Measurements from ENCODE around the gene B4GALT5.
"Not testable (repeated sequence)": the region's sequence is repeated elsewhere in the genome, so short reads cannot be mapped to it uniquely, and the experiment has no call there.

The B4GALT5 gene

DNA sequence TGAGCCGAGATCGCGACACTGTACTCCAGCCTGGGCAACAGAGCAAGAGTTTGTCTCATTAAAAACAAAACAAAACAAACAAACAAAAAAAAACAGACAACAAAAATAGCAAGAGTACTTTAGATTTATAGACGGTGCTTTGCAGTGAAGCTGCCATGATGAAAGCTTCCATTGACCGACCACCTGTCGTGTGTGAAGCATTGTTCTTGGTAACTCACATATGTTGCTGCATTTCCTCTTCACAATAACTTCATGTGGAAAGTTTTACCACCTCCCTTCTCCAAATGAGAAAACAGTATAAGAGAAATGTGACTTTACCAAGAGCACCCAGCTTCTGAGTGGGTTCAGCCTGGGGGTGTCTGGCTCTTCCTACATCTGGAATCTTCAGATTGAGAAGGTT lies 89.4 kb downstream of the B4GALT5 start:
- DNase-seq: no peak

DNA sequence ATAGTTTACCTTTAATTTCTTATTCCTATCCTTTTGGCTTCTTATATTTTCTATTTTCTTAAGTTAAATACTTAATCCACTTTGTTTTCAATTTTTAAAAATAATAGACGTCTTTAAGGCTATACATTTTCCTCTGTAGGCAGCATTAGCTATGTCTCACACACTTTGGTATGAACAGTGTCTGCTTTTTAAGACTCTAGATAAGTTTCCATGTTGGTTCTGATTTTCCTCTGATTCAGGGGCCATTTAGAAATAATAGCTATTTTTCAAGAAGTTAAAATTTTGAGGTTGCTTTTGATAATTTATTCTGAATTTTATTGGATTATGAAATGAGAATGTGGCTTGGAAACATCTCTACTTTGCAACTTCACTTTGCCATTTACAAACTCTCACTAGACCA lies 91.4 kb downstream of the B4GALT5 start:
- DNase-seq: no peak

DNA sequence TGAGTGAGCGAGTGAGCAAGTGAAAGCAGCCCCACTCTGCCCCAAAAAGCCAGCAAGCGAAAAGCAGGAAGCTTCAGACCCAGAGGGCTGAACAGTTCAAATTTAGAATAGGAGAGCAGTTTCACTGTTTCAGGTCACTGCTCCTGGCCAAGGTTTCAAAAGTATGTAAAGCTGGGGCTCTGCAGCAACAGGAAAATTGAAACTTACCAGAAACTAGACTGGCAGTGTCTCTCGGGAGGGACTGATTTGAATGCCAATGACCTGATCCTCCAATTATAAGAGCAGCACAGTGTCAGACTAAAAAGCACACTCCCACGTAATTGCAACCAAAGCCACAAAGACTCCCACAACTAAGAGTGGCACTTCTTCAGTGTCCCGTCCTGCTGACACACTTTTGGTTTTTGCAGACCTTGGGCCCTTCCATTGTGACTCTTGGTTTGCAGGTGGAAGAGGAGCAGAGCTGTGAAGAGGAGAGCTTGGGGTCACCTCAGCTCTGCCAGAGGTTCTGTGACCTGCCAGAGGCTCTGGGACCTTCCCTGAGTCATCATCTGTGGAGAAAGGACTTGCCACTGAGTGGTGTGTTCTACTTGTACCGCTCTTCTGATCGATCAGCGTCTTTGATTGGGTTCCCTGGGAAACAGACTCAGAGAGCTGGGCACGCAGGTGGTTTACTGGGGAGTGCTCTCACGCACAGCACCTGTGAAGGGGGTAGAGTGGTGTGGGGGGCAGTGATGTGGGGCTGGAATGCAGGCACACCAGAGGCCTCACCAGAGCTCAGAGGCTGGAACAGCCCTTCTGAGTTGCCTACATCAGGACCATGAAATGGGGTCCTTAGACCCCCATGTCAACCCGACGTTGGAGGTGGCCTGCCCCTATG lies 93.1 kb downstream of the B4GALT5 start:
- peak; percentile 69 for DNase-seq

DNA sequence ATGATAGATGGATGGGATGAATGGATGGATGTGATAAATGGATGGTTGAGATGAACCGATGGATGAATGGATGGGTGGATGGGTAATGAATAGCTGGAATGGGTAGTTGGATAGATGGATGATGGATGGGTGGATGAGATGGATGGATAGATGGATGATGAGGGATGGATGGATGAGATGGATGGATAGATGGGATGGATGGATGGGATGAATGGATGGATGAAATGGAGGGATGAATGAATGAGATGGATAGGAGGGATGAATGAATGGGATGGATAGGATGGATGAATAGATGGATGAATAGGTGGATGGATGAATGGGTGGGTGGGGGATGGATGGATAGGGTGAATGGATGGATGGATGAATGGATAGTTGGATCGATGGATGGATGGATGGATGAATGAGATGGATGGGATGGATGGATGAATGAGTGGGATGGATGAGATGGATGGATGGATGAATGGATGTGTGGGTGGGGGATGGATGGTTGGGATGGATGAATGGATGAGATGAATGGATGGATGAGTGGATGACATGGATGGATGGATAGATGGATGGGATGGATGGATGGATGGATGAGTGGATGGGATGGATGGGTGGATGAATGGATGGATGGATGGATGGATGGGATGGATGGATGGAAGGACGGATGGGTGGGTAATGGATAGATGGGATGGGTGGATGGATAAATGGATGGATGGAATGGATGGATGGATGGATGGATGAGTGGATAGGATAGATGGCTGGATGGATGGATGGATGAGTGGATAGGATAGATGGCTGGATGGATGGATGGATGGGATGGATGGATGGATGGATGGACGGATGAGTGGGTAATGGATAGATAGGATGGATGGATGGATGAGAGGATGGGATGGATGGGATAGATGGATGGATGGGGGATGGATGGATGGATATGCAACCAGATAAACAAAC lies 94.3 kb downstream of the B4GALT5 start:
- DNase-seq: no peak

DNA sequence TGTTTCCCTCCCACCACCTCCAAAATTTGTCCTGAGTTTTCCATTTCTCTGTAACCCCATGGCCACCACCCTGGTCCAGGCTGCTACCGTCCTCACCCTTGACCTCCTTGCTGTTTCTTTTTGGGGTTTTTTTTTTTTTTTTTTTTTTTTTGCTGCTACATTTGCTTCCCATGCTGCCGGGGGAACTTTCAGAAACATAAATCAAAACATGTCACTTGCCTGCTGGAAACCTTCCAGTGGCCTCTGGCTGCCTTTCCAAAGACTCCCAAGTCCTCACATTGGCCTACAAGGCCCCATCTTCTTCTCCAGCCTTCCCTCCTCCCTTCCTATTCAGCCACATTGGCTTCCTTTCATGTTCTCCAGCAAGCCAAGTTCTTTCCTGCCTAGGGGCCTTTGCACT lies 95.4 kb downstream of the B4GALT5 start:
- no peak for DNase-seq

DNA sequence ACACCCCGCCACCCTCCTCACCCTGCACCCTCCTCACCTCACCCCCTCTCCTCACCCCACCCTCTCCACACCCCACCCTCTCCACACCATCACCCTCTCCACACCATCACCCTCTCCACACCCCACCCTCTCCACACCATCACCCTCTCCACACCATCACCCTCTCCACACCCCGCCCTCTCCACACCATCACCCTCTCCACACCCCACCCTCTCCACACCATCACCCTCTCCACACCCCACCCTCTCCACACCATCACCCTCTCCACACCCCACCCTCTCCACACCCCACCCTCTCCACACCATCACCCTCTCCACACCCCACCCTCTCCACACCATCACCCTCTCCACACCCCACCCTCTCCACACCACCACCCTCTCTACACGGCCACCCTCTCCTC lies 96.3 kb downstream of the B4GALT5 start:
- not testable (repeated sequence) for DNase-seq

DNA sequence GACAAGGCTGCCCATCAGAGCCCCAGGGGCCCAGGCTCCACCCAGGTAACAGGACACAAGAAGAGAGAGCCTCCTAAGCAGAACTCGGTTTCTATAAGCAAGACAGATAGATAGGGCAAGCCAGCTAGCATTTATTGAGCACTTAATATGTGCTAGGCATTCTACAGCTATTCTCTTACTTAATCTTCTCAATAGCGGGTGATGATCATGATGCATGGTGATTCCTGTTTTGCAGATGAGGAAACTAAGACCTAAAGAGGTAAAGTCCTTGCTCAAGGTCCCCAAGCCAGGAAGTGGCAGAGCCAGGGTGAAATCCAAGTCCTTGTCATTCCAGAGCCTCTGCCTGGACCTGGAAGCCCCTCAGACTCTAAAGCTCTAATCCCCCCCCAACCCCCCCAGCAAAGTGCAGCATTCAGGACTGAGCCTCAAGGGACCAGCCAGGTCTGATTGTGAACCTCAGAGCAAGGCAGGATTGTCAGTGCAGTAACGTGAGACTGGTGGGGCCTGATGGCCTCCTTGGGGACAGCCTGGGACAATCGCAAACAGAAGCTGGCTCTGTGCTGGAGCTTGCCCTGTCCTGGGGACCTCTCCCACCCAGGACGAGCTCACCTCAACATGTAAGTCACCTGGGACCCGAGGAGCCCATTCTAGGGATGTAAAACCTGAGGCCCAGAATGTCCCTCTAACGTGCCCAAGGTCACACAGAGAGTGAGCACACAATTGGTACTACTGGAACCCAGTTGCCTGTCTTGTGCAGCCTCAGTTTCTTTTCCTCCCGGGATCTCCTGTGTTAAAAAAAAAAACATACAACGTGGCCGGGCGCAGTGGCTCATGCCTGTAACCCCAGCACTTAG lies 97.3 kb downstream of the B4GALT5 start:
- no peak for DNase-seq

DNA sequence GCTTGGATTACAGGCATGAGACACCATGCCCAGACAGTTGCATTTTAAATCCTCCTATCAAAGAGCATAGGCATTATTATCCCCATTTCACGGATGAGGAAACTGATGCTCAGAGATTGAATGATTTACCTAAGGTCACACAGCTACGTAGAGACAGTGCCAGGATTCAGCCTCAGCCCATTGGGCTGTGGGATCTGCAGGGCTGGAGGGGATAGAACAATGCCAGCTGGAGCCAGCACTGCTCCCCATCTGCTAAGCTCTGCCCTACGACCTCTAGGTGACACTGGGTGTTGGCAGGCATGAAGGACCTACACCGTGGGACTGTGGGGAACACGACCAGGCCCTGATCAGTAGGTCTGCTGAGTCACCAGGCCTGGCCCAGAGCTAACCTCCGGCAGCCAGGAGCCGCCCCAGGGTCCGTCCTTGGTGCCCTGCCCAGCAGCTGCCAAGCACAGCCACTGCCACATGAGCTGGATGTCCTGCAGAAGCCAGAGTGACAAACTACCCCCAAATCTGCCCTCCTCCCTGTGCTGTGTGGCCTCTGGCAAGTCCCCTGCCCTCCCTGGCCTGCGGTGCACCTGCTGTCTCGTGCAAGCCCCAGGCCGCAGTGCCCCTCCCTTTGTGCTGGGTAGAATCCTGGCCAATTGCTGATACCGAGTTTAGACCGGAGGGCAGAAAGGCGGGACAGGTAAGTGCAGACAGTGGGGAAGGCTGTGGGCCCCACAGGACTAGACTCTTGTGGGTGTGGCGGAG lies 98.1 kb downstream of the B4GALT5 start:
- DNase-seq: no peak

DNA sequence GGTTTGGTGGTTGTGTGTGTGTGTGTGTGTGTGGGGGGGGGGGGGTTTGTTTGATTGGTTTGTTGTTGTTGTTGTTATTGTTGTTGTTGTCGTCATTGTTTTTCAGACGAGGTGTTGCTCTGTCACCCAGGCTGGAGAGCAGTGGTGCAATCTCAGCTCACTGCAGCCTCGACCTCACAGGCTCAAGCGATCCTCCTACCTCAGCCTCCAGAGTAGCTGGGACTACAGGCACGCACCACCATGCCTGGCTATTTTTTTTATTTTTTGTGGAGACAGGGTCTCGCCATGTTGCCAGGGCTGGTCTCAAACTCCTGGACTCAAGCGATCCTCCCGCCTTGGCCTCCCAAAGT lies 98.7 kb downstream of the B4GALT5 start:
- not testable (repeated sequence) for DNase-seq

DNA sequence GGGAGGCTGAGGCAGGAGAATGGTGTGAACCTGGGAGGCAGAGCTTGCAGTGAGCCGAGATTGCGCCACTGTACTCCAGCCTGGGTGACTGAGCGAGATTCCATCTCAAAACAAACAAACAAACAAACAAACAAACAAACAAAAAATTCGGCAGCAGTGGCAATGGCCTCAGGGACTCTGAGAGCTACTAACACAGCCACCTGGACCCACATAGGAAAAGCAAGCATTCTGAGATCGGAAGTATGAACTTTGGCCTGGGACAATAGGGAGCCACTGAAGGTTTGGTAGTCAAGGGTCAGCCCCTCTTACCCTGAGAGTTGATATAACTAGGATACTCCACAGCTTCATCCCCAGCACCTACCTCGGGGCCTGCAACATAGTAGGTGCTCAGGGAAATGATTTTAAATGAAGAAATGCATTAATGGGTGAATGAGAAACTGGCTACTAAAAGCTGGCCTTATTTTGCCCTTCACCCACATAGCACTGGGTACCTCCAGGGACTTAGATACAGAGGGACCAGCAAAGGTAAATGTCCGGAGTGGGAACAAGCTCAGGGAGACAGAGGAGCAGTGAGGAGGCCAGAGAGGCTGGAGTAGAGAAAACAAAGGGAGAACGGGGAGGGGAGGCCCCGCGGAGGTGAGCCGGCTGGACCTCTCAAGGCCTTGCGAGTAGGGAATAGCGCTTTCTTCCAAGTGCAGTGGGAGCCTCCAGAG lies 99.2 kb downstream of the B4GALT5 start:
- DNase-seq: no peak

DNA sequence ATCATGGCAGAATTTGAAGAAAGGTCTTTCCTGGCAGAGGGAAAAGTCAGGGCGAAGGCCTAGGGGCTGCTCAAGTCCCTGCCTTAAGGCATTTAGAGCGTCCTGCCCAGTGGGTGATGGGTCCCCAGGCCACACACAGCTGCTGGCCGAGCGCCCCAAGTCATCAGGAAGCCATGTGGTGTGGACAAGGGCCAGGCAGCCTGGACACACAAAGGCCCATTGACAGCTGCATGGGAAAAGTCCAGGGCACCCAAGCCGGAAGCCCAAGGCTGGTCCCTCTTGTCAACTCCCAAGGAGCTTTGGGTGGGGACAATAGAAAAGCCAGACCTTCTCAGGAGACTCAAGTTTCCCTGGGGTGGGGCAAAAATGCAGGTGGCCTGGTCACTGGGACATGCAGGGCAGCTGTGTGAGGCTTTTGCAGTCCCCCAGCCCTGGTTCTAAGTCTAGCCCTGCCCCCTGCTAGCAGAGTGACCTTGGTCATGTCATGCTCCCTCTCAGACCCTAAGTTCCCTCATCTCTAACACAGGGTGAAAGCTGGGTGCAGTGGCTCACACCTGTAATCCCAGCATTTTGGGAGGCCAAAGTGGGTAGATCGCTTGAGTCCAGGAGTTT lies 101.4 kb downstream of the B4GALT5 start:
- DNase-seq: no peak

DNA sequence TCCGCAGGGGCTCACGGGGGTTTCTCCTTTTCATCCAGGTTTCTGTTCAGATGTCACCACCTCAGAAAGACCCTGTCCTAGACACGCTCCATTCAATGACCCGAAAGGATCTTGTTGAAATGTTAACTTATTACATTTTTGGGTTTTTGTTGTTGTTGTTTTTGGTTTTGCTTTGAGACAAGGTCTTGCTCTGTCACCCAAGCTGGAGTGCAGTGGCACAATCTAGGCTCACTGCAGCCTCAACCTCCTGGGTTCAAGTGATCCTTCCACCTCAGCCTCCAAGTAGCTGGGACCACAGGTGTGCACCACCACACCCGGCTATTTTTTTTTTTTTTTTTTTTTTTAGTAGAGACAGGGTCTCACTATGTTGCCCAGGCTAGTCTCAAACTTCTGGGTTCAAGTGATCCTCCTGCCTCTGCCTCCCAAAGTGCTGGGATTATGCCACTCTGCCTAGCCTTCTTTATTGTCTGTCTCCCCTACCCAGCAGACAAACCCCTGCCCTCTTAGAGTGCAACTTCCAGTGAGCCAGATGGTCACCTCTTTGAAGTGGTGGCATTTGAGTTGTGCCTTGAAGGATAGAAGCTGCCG lies 102.0 kb downstream of the B4GALT5 start:
- not testable (repeated sequence) for DNase-seq

DNA sequence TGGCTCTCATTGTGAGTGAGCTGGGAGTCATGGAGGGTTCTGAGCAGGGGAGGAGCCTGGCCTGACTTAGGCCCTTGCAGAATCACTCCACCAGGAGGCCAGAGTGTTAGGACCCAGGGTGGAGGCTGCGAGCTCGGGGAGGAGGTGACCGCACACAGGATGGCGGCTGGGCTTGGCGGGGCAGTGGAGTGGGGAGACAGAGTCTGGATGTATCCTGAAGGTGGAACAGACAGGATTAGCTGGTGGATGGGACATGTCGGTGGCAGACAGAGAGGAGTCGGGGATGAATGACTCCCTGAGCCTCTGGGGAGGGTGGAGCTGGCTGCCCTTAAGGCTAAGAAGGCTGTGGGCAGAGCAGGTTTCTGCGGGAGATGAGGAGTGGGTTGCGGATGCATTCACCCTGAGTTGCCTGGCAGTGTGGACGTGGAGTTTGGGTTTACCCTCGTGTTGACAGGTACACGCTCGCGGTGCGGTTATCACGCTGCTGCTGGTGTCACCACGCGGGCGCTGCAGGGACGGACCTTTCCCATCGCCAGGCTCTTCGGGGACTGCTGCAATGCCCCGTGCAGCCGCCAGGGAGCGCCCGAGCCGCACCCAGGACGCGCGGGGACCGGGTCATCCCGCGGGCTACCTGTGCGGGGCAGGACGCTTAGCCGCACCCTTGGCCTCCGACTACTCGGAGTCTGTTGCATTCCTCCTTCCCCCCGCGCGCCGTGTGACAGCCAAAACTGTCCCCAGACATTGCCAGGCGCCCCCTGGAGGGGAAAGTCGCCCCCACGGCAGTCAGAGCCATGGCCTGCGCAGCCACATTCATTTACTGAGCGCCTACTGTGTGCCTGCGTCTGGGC lies 102.8 kb downstream of the B4GALT5 start:
- DNase-seq: peak; percentile 90

DNA sequence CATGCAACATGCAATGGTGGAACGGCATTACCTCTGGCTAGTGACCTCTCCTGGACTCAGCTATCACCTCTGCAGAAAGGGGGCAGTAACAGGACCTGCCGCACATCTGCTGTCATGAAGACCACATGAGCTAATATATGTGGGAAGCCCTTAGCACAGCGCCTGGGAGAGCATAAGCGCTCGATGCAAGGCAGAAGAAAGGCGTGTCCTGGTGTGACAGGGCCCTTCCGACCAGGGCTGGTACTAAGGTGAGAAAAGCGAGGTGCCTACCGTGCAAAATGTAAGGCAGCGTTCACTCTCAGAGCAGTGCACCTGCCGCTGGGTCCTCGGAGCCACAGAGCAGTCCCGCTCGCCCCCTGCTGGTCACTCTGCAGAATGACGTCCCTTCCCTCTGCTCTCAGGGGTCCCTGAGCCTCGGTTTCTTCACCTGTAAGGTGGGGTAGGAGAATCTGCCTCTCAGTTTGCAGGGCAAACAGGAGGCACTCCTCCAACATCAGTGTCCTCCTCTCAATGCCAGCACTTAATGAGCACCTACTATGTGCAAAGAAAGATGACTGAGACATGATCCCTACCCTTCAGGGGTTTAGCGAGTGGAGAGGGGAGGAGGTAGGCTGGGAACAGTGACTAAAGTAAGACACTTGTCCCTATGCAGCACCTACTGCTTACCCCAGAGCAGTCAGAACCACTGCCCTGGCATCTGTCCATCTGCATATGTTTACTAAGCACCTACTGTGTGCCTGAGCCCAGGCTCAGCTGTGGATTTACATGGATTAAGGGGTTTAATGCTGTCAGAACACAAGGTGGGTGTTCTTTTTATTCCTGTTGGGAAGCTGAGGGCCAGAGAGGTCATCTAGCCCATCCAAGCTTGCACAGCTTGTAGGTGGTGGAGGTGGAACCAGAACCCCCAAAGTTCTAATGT lies 104.7 kb downstream of the B4GALT5 start:
- peak; percentile 84 for DNase-seq

DNA sequence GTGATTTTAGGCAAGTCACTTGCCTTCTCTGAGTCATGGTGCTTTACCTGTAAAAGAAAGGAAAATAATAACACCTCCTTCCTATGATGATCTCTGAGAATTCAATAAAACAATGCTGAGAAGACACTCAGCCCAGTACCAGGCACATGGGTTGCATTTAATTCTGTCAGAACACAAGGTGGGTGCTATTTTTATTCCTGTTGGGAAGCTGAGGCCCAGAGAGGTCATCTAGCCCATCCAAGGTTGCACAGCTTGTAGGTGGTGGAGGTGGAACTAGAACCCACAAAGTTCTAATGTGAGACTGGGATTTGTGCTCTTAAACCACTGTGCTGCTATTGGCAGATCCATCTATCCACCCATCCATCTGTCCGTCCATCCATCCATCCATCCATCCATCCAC lies 106.1 kb downstream of the B4GALT5 start:
- no peak for DNase-seq

DNA sequence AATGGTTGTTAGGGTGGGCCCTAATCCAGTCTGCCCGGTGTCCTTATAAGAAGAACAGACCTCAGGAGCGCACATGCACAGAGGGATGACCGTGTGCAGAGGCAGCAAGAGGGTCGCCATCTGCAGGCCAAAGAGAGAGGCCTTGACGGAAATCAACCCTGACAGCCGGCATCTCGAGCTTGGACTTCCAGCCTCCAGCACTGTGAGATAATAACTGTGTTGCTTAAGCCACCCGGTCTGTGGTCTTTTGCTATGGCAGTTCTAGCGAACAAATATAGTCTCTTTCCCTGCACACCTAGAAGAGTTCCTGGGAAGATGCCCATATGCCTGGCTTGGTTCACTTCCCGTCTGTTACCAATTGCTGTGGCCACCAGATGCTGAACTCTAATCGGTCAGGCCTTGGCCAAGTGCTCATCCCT lies 110.5 kb downstream of the B4GALT5 start:
- DNase-seq: no peak

DNA sequence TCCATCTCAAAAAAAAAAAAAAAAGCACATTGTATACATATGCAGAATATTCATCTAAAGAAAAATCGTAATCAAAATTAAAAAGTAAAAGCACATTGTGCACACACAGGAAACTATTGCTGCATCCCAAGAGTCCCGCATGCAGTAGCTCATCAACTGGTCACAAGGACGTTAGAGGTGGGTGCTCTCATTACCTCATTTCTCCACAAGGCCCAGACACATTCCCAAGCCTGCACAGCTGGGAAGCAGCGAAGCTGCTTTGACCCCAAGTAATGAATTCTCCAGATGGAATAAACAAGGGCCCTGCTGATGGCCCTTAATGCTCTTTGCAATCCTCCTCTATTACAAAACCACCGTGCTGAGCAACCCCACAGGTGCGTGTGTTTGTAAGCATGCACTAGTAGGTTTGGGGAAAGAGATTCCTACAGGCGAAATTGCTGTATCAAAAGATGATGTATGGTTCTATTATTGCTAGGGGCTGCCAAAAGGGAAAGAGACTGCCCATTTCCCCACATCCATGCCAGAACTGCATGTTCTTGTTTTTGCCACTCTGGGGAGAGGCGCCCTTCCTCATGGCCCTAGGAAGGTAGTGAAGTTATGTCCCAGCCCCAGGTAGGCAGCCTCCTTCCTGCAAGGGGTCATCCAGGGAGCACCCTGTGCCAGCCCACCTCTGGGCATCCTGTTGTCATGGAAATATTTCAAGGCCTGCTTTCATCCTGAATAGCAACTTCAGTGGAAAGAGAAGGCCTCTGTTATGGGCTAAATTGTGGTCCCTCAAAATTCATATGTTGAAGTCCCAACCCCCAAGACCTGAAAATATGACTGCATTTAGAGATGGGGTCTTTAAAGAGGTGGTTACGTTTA lies 111.1 kb downstream of the B4GALT5 start:
- DNase-seq: no peak
